ENCODE measurements around the gene XRCC6.
"Not testable (repeated sequence)": the region's sequence is repeated elsewhere in the genome, so short reads cannot be mapped to it uniquely, and the experiment has no call there.

The XRCC6 gene

DNA sequence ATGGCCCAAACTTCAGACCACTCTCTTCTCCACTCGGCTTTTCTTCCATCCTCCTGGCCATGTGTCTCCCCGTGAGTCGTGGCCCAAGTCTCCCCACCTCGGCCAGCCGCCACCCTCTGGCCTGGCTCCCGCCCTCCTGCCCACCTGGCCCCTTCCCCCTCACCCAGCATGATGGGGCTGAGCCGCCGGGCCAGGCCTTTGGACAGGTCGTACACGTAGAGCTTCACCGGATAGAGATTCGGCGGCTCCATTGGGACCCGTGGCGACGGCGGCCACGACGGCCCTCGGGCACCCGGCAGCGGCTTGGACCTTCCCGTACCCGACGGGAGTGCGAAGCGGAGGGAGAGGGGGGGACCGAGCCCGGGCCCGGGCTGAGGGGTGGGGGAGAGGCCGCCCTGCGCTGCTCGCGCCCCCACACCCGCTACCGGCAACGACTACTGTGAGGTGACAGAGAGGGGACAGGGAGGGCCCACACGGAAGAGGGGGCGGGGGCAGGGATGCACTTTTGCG is 451 bp upstream of the XRCC6 start, which contains the start of gene DESI1:
DESI1 (minus strand) TSS at position 455 of the 510 bp plus-strand sequence; CDS start at position 251, 204 bp downstream.
- no peaks in the 10 kb centered on the region for H3K27me3 Mint-ChIP-seq (ENCODE audit: low read depth, poor library complexity)
- no peak for DNase-seq

DNA sequence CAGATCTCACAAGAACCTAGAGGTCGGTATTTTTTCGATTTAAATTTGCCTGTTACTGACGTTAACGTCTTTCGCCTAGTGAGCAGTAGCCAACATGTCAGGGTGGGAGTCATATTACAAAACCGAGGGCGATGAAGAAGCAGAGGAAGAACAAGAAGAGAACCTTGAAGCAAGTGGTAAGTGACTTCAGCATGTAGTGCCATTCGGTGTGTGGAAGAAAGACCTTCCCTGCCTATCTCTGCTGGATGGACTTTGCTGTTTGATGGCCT is 750 bp downstream of the XRCC6 start:
- peaks cover 35% of the 10 kb centered on the region for H3K36me3 Mint-ChIP-seq (ENCODE audit: low read depth)
- H3K4me3 Mint-ChIP-seq, result peak overlapping the region; percentile 95
- no peak for DNase-seq
- no peaks in the 10 kb centered on the region for H3K27me3 Mint-ChIP-seq (ENCODE audit: low read depth, poor library complexity)
- TF ChIP-seq, protein P1, sequence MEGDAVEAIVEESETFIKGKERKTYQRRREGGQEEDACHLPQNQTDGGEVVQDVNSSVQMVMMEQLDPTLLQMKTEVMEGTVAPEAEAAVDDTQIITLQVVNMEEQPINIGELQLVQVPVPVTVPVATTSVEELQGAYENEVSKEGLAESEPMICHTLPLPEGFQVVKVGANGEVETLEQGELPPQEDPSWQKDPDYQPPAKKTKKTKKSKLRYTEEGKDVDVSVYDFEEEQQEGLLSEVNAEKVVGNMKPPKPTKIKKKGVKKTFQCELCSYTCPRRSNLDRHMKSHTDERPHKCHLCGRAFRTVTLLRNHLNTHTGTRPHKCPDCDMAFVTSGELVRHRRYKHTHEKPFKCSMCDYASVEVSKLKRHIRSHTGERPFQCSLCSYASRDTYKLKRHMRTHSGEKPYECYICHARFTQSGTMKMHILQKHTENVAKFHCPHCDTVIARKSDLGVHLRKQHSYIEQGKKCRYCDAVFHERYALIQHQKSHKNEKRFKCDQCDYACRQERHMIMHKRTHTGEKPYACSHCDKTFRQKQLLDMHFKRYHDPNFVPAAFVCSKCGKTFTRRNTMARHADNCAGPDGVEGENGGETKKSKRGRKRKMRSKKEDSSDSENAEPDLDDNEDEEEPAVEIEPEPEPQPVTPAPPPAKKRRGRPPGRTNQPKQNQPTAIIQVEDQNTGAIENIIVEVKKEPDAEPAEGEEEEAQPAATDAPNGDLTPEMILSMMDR (IDR thresholded peaks at IDR 0.05), result no peak
- H3K9me3 Mint-ChIP-seq, result no peaks in the 10 kb centered on the region
- H3K4me1 Mint-ChIP-seq, result peaks cover 40% of the 10 kb centered on the region
- H3K27ac Mint-ChIP-seq, result peak overlapping the region; percentile 100

More for the DNA sequence above, 451 bp upstream of the XRCC6 start, which contains the start of gene DESI1:
- Mint-ChIP-seq H3K4me3 (peak within 1 kb of the TSS; percentile 95), H3K4me1 (peaks cover 45% of the 10 kb centered on the region), H3K36me3 (ENCODE audit: low read depth) (peaks cover 31% of the 10 kb centered on the region), H3K27ac (peak within 1 kb of the TSS; percentile 100), H3K9me3 (no peaks in the 10 kb centered on the region)
- TF ChIP-seq, protein P1 (IDR thresholded peaks at IDR 0.05), result no peak

DNA sequence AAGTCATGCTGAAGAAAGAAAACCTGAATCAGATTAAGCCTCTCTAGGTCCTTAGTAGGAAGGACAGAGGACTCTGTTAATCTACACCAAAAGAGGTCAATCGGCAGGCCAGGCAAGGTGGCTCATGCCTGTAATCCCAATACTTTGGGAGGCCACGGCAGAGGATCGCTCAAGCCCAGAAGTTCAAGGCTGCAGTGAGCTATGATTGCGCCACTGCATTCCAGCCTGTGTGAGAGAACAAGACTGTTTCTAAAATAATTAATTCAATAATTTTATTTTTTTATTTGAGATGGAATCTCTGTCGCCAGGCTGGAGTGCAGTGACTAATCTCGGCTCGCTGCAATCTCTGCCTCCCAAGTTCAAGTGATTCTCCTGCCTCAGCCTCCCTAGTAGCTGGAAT is 4.5 kb downstream of the XRCC6 start:
- Mint-ChIP-seq H3K9me3 (peaks cover 30% of the 10 kb centered on the region), H3K4me1 (peaks cover 13% of the 10 kb centered on the region), H3K4me3 (no peak overlapping the region), H3K27me3 (ENCODE audit: low read depth, poor library complexity) (no peaks in the 10 kb centered on the region), H3K36me3 (ENCODE audit: low read depth) (peaks cover 73% of the 10 kb centered on the region), H3K27ac (no peak overlapping the region)
- TF ChIP-seq, protein P1 (IDR thresholded peaks at IDR 0.05), result no peak
- no peak for DNase-seq

DNA sequence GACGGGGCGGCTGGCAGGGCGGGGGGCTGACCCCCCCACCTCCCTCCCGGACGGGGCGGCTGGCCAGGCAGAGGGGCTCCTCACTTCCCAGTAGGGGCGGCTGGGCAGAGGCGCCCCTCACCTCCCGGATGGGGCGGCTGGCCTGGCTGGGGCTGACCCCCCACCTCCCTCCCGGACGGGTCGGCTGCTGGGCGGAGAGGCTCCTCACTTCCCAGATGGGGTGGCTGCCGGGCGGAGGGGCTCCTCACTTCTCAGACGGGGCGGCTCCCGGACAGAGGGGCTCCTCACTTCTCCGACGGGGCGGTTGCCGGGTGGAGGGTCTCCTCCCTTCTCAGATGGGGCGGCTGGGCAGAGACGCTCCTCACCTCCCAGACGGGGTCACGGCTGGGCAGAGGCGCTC is 10.0 kb downstream of the XRCC6 start:
- H3K4me1 Mint-ChIP-seq; DNase-seq; H3K27ac Mint-ChIP-seq; H3K4me3 Mint-ChIP-seq; H3K27me3 Mint-ChIP-seq (ENCODE audit: low read depth, poor library complexity): not testable (repeated sequence)
- Mint-ChIP-seq H3K36me3 (ENCODE audit: low read depth) (peaks cover 85% of the 10 kb centered on the region), H3K9me3 (peaks cover 45% of the 10 kb centered on the region)

DNA sequence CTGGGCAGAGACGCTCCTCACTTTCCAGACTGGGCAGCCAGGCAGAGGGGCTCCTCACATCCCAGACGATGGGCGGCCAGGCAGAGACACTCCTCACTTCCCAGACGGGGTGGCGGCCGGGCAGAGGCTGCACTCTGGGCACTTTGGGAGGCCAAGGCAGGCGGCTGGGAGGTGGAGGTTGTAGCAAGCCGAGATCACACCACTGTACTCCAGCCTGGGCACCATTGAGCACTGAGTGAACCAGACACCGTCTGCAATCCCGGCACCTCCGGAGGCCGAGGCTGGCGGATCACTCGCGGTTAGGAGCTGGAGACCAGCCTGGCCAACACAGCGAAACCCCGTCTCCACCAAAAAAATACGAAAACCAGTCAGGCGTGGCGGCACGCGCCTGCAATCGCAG is 10.5 kb downstream of the XRCC6 start:
- H3K4me1 Mint-ChIP-seq; H3K27me3 Mint-ChIP-seq (ENCODE audit: low read depth, poor library complexity); H3K4me3 Mint-ChIP-seq; H3K27ac Mint-ChIP-seq; DNase-seq: not testable (repeated sequence)
- Mint-ChIP-seq H3K9me3 (peaks cover 45% of the 10 kb centered on the region), H3K36me3 (ENCODE audit: low read depth) (peaks cover 90% of the 10 kb centered on the region)

DNA sequence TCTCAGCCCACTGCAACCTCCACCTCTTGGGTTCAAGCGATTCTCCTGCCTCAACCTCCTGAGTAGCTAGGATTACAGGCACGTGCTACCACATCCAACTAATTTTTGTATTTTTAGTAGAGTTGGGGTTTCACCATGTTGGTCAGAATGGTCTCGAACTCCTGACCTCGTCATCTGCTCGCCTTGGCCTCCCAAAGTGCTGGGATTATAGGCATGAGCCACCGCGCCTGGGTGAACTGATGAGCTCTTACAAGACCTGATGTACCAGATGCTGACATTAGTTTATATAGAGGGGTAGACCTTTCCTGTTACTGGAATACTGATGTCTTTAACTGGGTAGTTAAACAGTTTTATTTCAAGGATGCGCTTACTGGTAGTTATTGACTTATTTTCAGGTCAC is 13.5 kb downstream of the XRCC6 start:
- not testable (repeated sequence) for DNase-seq; H3K4me1 Mint-ChIP-seq; H3K27ac Mint-ChIP-seq; H3K27me3 Mint-ChIP-seq (ENCODE audit: low read depth, poor library complexity); H3K4me3 Mint-ChIP-seq
- H3K9me3 Mint-ChIP-seq, result peaks cover 24% of the 10 kb centered on the region
- peaks cover 78% of the 10 kb centered on the region for H3K36me3 Mint-ChIP-seq (ENCODE audit: low read depth)

DNA sequence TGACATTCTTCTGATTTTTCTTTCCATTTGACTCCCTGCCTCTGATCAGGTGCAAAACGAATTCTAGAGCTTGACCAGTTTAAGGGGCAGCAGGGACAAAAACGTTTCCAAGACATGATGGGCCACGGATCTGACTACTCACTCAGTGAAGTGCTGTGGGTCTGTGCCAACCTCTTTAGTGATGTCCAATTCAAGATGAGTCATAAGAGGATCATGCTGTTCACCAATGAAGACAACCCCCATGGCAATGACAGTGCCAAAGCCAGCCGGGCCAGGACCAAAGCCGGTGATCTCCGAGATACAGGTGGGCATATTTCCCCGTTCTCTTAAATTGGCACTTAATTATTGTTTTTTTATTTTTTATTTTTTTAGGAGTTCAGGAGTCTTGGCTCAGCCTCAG is 15.4 kb downstream of the XRCC6 start:
- no peaks in the 10 kb centered on the region for H3K4me1 Mint-ChIP-seq
- H3K27ac Mint-ChIP-seq, result no peak overlapping the region
- H3K27me3 Mint-ChIP-seq (ENCODE audit: low read depth, poor library complexity), result no peaks in the 10 kb centered on the region
- no peak overlapping the region for H3K4me3 Mint-ChIP-seq
- DNase-seq, result no peak
- peaks cover 84% of the 10 kb centered on the region for H3K36me3 Mint-ChIP-seq (ENCODE audit: low read depth)
- TF ChIP-seq, protein P1 (IDR thresholded peaks at IDR 0.05), result no peak
- peaks cover 13% of the 10 kb centered on the region for H3K9me3 Mint-ChIP-seq

DNA sequence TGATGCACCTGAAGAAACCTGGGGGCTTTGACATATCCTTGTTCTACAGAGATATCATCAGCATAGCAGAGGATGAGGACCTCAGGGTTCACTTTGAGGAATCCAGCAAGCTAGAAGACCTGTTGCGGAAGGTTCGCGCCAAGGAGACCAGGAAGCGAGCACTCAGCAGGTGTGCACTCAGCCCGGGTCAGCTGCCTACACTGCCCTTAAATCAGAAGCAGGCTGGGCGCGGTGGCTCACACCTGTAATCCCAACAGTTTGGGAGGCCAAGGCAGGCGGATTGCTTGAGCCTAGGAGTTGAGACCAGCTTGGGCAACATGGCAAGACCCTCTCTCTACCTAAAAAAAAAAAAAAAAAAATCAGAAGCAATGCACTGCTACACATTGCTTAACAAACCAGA is 16.5 kb downstream of the XRCC6 start:
- peaks cover 85% of the 10 kb centered on the region for H3K36me3 Mint-ChIP-seq (ENCODE audit: low read depth)
- not testable (repeated sequence) for H3K4me1 Mint-ChIP-seq; DNase-seq; H3K27ac Mint-ChIP-seq; H3K9me3 Mint-ChIP-seq; H3K27me3 Mint-ChIP-seq (ENCODE audit: low read depth, poor library complexity); H3K4me3 Mint-ChIP-seq

Data from nephron progenitor cell (in vitro differentiated cells).